Stimulated activated CD4-positive, alpha-beta T cell treated with anti-CD3 and anti-CD28 coated beads, Interleukin-4, amount 100 ng/mL, for 4 hours (primary cell): ENCODE results near the gene CYP4A22.
"Not testable (repeated sequence)": the region's sequence is repeated elsewhere in the genome, so short reads cannot be mapped to it uniquely, and the experiment has no call there.

Experiments used
- DNase-seq, 2 experiments: peaks; one replicate each; pipeline ENCODE4 v3.0.0-alpha.2; 2020

The CYP4A22 gene

GRCh38 chr1:47186267-47187185 is 49.3 kb downstream of the CYP4A22 start:
- no peak for DNase-seq

GRCh38 chr1:47187231-47187925 is 50.1 kb downstream of the CYP4A22 start:
- DNase-seq = no peak

GRCh38 chr1:47187926-47188250 is 50.6 kb downstream of the CYP4A22 start:
- DNase-seq = no peak

DNA sequence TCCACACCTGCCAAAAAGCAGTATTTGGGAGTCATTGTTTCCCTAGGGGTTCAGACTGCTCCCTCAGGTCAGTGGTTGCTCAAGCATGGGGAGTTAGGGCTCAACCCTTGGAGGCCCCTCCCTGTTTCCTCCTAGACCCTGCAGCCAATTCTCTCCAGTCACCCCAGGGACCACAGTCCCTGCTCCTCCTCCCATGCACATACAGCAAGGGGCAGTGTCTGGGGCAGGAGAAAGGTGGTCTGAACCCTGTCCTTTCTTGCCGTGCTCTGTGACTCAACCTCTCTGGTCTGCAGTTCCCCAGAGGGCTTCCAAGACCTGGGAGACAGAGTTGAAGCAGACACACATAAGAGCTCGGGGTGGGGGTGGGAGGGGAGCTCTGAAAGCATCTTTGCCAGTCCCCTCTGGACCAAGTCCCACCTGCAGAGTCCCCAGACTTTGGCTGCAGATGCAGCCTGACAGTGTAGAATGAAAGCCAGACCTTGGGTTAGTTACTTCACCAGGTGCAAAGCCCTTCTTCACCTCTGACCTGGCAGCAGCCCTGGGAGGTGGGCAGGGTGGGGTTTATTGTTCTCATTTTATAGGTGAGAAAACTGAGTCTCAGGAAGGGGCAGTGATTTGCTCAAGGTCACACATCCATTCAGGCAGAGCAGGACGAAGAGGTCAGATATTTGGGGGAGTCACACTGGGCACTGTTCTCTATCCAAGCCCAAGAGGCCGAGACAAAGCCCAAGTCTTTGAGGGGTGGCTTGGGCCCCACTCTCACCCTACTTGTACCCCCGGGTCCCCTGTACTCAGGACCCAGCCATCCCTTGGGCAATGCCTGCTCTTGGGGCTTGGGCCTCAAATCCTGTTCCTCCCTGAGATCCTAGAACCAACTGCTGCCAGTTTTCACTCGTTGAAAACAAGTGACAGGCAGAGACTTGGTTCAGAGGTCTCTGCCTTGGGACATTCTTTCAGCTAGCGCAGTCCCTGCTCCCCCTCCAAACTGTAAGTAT is 51.8 kb downstream of the CYP4A22 start:
- DNase-seq = no peak

DNA sequence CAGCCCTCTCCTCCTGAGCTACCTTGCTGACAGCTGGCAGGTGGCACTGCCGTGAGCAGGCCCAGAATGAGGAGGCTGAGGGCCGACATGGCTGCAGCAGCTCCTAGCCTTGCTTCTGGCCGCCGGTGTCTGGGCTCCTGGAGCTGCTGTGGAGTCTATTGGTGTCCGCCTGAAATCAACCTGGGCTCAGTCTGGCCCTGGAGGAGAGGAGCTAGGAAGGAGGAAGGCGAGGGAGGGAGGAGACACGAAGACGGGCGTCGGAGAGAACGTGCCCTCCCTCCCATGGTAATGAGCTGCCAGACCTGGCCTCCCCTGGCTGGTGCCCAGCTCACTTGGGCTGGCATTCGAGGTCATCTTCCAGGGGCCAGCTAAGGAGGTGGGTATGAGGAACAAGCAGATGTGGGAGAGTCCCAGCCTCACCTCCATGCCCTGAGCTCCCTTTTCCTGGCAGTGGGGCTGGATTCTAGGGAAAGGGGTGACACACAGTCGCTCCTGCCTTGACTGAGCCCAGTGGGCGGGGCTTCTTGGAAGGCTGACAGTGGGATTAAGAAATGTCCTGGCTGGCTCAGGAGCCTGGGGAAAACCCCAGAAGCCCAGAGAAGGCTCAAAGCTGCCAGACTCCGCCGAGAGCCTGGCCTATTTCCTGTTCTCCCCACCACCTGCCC is 52.7 kb downstream of the CYP4A22 start, which contains the start of gene PDZK1IP1:
Gene PDZK1IP1 (minus strand): TSS at position 193 of the 665 bp plus-strand sequence. CDS start 104 bp downstream, at position 89.
- no peak for DNase-seq

DNA sequence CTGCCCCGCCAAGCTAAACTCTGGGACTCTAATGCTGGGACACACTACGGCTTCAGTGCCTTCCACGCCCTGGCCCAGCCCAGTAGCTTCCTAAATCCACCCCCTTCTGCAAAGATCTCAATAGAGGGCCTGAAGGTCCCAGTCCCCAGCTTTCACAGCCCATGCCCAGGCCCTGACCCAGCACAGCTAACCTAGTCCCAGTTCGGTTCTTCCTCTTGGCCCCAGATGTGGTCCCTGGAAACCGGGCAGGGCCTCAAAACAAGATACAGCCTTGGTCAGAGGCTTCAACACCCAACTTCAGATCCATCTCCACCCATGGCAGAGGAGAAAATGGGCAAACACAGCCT is 53.2 kb downstream of the CYP4A22 start:
- DNase-seq = no peak

DNA sequence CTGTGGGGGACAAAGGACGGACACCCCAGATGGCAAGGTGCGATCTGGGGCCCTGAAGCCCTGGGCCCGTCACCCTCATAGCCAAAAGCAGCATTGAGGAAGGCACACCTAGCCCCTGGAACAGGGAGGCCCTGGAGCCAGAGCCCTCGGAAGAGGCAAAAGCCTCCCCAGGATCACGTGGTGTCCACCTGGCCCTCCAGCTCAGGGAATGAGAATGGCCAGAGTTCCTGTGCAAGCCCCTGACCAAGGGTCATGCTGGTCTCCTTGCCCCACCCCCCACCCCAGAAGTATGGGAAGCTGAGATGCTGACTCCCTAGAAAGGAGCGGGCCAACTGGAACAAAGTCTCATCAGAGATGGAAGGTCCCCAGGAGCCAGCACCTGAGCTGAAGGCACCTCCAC is 53.6 kb downstream of the CYP4A22 start:
- DNase-seq = no peak

GRCh38 chr1:47191940-47192457 is 54.8 kb downstream of the CYP4A22 start:
- no peak for DNase-seq

- DNase-seq = peak; percentile 57 to 60
Measured at GRCh38 chr1:47192458-47193384, 55.5 kb downstream of the CYP4A22 start.

GRCh38 chr1:47193496-47193895 is 56.3 kb downstream of the CYP4A22 start:
- not testable (repeated sequence) for DNase-seq

DNA sequence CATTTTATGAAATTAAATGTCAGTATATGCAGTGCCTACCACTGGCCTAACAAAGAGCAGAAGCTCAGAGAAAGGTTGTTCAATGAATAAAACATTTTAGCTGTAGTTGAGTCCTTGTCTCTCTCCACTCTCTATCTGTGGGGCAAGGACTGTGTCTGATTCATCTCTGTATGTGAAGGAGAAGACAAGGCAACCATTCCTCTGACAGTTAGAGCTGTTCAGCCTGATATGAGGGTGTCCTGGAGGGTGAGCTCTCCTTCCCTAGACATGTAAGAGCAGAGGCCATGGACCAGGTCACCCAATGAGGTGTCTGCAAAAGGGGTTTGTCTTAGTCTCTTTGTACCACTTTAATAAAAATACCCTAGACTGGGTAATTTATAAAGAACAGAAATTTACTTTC is 57.1 kb downstream of the CYP4A22 start:
- no peak for DNase-seq

DNA sequence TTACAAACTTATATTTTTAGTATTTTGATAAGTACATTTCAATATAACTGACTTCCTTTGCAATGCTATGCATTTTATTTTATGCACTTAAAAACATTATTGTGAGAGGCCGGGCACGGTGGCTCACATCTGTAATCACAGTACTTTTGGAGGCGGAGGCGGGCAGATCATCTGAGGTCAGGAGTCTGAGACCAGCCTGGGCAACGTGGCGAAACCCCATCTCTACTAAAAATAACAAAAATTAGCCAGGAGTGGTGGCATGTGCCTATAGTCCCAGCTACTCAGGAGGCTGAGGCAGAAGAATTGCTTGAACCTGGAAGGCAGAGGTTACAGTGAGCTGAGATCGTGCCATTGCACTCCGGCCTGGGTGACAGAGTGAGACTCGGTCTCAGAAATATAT is 58.7 kb downstream of the CYP4A22 start:
- DNase-seq = not testable (repeated sequence)

DNA sequence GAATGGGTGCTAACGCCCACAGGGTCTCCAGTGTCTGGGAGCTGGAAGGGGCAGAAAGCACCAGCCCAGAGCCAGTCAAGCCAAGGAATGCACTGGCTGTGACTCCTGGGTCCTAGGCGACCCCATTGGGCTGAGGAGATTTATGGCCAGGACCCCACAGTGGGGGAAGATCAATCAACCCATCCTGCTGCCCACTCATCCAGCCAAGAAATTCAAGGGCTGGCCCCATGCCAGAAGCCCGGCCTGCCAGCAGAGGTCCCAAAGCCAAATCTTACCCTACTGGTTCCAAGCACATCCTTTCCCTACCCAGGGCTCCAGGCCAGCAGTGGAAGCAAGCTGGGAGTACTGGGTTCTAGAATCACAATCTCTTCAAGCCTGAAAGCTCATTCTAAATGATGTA is 59.4 kb downstream of the CYP4A22 start:
- no peak for DNase-seq

GRCh38 chr1:47198214-47198613 is 61.0 kb downstream of the CYP4A22 start:
- no peak for DNase-seq
